Endothelial cell of umbilical vein (primary cell): Measurements from ENCODE around the gene BMPER. TPM values are rescaled to one million over a fixed set of nuclear protein-coding genes. Genes with fewer than 3 reads are reported as not detected.

Experiments
- BruUV-seq: library from RNA; stranded (reverse); fragments of 400-500 nt; replicated peaks from 2 replicates; lab custom pipeline; 2021; lab: Mats Ljungman, UMichigan
- CTCF ChIA-PET: fragments of 300-600, 350-600 bp; sonication (Branson Sonifier 250); formaldehyde crosslinking; loops from one replicate; lab custom pipeline; 2021; ENCODE audit warnings: antibody characterized with exemption, inconsistent platforms; lab: Charles Lee
- POLR2A ChIA-PET: fragments of 300-600, 350-600 bp; sonication (Branson Sonifier 250); formaldehyde crosslinking; loops from one replicate; lab custom pipeline; 2021; ENCODE audit warnings: antibody characterized with exemption, inconsistent platforms; lab: Charles Lee
- DNase-seq: peaks from one replicate; pipeline ENCODE4 v3.0.0-alpha.2; 2011; ENCODE audit warnings: low read depth, low spot score
- FAIRE-seq: peaks from 2 replicates; lab custom pipeline; 2011; peaks lifted over from hg19 to GRCh38; lab: Jason Lieb, UNC
- H2AFZ ChIP-seq: 2 replicates; pipeline ENCODE4 v1.6.0; 2012; ENCODE audit warnings: low read depth, low read length, control low read depth, inconsistent platforms
- H3K27ac ChIP-seq: 2 replicates; pipeline ENCODE4 v1.5.1; 2011; ENCODE audit warnings: low read depth, mild to moderate bottlenecking, control low read depth, low read length, moderate library complexity; ENCODE audit not compliant: insufficient read depth
- H3K27me3 ChIP-seq, 2 experiments: 2 replicates each; pipeline versions ENCODE4 v1.6.0 to v1.6.1; 2011; ENCODE audit warnings: low read length in 2 of 2, mixed read lengths in 1 of 2; ENCODE audit not compliant: control insufficient read depth in 2 of 2, insufficient read depth in 2 of 2
- H3K36me3 ChIP-seq, 2 experiments: 2 replicates in 1 of 2; 3 replicates in 1 of 2; pipeline ENCODE4 v1.5.1; 2011; ENCODE audit warnings: low read length in 2 of 2, mild to moderate bottlenecking in 1 of 2, moderate library complexity in 1 of 2; ENCODE audit not compliant: control insufficient read depth in 2 of 2, insufficient read depth in 2 of 2; ENCODE audit errors: extremely low read depth in 1 of 2
- H3K4me1 ChIP-seq: 3 replicates; pipeline ENCODE4 v1.5.1; 2011; ENCODE audit warnings: mild to moderate bottlenecking, low read length; ENCODE audit not compliant: control insufficient read depth, insufficient read depth; ENCODE audit errors: extremely low read depth
- H3K4me2 ChIP-seq: 2 replicates; pipeline ENCODE4 v1.6.1; 2011; ENCODE audit warnings: low read length, control low read depth, mixed read lengths; ENCODE audit not compliant: insufficient read depth
- H3K4me3 ChIP-seq, 3 experiments: fragments of 200-600 bp in 1 of 3; sonication (generic), shearing (Covaris generic) in 1 of 3; replicated peaks in 1 of 3; 2 replicates each; pipeline ENCODE4 v1.5.1; 2011 to 2016; ENCODE audit warnings: control low read depth in 3 of 3, low read length in 3 of 3, mild to moderate bottlenecking in 2 of 3, inconsistent platforms in 1 of 3, low read depth in 1 of 3, moderate library complexity in 1 of 3; ENCODE audit not compliant: insufficient read depth in 1 of 3
- H3K79me2 ChIP-seq: 2 replicates; pipeline ENCODE4 v1.6.0; 2012; ENCODE audit warnings: low read length, inconsistent platforms; ENCODE audit not compliant: control insufficient read depth, insufficient read depth
- H3K9ac ChIP-seq: replicated peaks from 2 replicates; pipeline ENCODE3; 2011; ENCODE audit warnings: low read length, control low read depth; ENCODE audit not compliant: insufficient read depth; ENCODE audit errors: extremely low read depth
- H3K9me1 ChIP-seq: replicated peaks from 3 replicates; pipeline ENCODE4 v1.6.0; 2011; ENCODE audit warnings: mild to moderate bottlenecking, low read length; ENCODE audit not compliant: control insufficient read depth, insufficient read depth; ENCODE audit errors: extremely low read depth
- H3K9me3 ChIP-seq: replicated peaks from 2 replicates; pipeline ENCODE4 v1.5.1; 2012; ENCODE audit warnings: low read length, inconsistent platforms; ENCODE audit not compliant: control insufficient read depth, insufficient read depth
- H4K20me1 ChIP-seq: replicated peaks from 2 replicates; pipeline ENCODE3; 2011; ENCODE audit warnings: mild to moderate bottlenecking, low read length; ENCODE audit not compliant: control insufficient read depth, insufficient read depth; ENCODE audit errors: extremely low read depth
- CTCF ChIP-seq, 2 donors: IDR thresholded peaks; 1 replicate in 1 of 2; 2 replicates in 1 of 2; pipeline ENCODE4 v1.5.1; 2011; ENCODE audit warnings: low read length in 2 of 2, mild to moderate bottlenecking in 2 of 2, moderate library complexity in 2 of 2, control low read depth in 1 of 2, inconsistent platforms in 1 of 2, low read depth in 1 of 2; ENCODE audit not compliant: insufficient read depth in 1 of 2; ENCODE audit errors: extremely low read depth in 1 of 2
- EZH2 ChIP-seq: IDR thresholded peaks from 2 replicates; pipeline ENCODE4 v1.6.1; 2012; ENCODE audit warnings: borderline replicate concordance, low read depth, mild to moderate bottlenecking, moderate library complexity, low read length, inconsistent platforms; ENCODE audit not compliant: severe bottlenecking
- FOS ChIP-seq: IDR thresholded peaks from 2 replicates; pipeline ENCODE4 v1.6.1; 2011; ENCODE audit warnings: mild to moderate bottlenecking, low read length, moderate library complexity, borderline replicate concordance; ENCODE audit not compliant: insufficient read depth
- GATA2 ChIP-seq: IDR thresholded peaks from 2 replicates; pipeline ENCODE4 v1.7.0; 2011; ENCODE audit warnings: low read depth, mild to moderate bottlenecking, moderate library complexity, mixed read lengths, low read length; ENCODE audit not compliant: insufficient read length, insufficient read depth
- JUN ChIP-seq: IDR thresholded peaks from 2 replicates; pipeline ENCODE4 v1.6.1; 2011; ENCODE audit warnings: borderline replicate concordance, low read depth; ENCODE audit not compliant: insufficient read length, insufficient read depth
- MAX ChIP-seq: IDR thresholded peaks from 2 replicates; pipeline ENCODE4 v1.6.1; 2011; ENCODE audit not compliant: insufficient read depth, insufficient read length
- MYC ChIP-seq: IDR thresholded peaks from one replicate; pipeline ENCODE4 v1.6.1; 2011; ENCODE audit warnings: mild to moderate bottlenecking, low read depth, low read length
- POLR2A ChIP-seq: IDR thresholded peaks from 2 replicates; pipeline ENCODE4 v1.6.1; 2012; ENCODE audit warnings: low read depth, mild to moderate bottlenecking, control low read depth, low read length
- POLR2AphosphoS5 ChIP-seq: IDR thresholded peaks from 2 replicates; pipeline ENCODE4 v1.6.1; 2012; ENCODE audit warnings: low read depth, mild to moderate bottlenecking, control low read depth, low read length, moderate library complexity; ENCODE audit not compliant: insufficient read depth
- dilution Hi-C: fragments of 300-500 bp; cut with MboI; formaldehyde crosslinking; loops from one replicate; pipeline ENCODE4 v1.15.0; 2019; ENCODE audit warnings: low sequenced_read_pairs; ENCODE audit not compliant: extremely low pct_ligation_motif_present
- intact Hi-C: fragments of 100-400 bp; cut with micrococcal nuclease; formaldehyde crosslinking; loops from one replicate; pipeline ENCODE4 v1.10.0; 2022
- polyA plus RNA-seq, 4 experiments: library from polyadenylated mRNA; depleted of rRNA in 3 of 4; stranded (reverse) in 3 of 4; unstranded in 1 of 4; fragments of >200 nt; gene quantifications; 2 replicates each; pipeline versions ENCODE4 v1.2.1 to v1.2.3, GENCODE V29; 2011 to 2012; ENCODE audit warnings: missing spikeins in 1 of 4
- total RNA-seq: library from RNA; stranded (reverse); gene quantifications from 2 replicates; pipeline ENCODE4 v1.2.3, GENCODE V29; 2021

Gene BMPER
- total and polyA plus RNA-seq, 2 donors (not counting 3 experiments of a cell fraction or from before 2014, with no cell fraction given), result 0.10 to 0.13 TPM

- no peaks in the 10 kb centered on the region for H3K27me3 ChIP-seq
- no peaks in the 10 kb centered on the region for H3K9me1 ChIP-seq
- TF ChIP-seq MAX, result no peak
- no peak for TF ChIP-seq JUN
- TF ChIP-seq FOS, result no peak
- TF ChIP-seq CTCF (IDR thresholded peaks at IDR 0.05; ENCODE audit: extremely low read depth in 1 of 2, insufficient read depth in 1 of 2, low read depth in 1 of 2, low read length in 2 of 2), result no peak
- TF ChIP-seq EZH2, result no peak
- no peak for TF ChIP-seq POLR2AphosphoS5
- TF ChIP-seq POLR2A, result no peak
- no peak for TF ChIP-seq GATA2
- no peak for TF ChIP-seq MYC
- POLR2A ChIA-PET, result no interaction called here
- H3K27ac ChIP-seq, result no peak overlapping the region
- no peaks in the 10 kb centered on the region for H3K4me1 ChIP-seq
- DNase-seq (no peak), FAIRE-seq (peak; percentile 4)
- dilution Hi-C loops, result no loop called here
- H4K20me1 ChIP-seq, result no peaks in the 10 kb centered on the region
- no peak overlapping the region for H2AFZ ChIP-seq
- no peak overlapping the region for H3K4me3 ChIP-seq
- no peak overlapping the region for H3K4me2 ChIP-seq
- BruUV-seq, result no TSS peak
- CTCF ChIA-PET, result interaction anchor here (1.9 to 2.1 kb wide), 2 partner anchors 20 to 56 kb away, joined by 6 to 8 read pairs; no protein-coding TSS in a partner anchor
- no peaks in the 10 kb centered on the region for H3K79me2 ChIP-seq
- no peaks in the 10 kb centered on the region for H3K36me3 ChIP-seq
- H3K9me3 ChIP-seq, result no peaks in the 10 kb centered on the region
- no peak overlapping the region for H3K9ac ChIP-seq
- intact Hi-C loops, result no loop called here
These were observed 28.6 kb upstream of the BMPER start for GRCh38 chr7:33876596-33877274.
